ENCODE measurements around the gene DLGAP5. TPM values are rescaled to one million over a fixed set of nuclear protein-coding genes. Genes with fewer than 3 reads are reported as not detected.

Gene DLGAP5
- polyA plus RNA-seq, 1 donor from 2014 or later = 2.0 TPM

DNA sequence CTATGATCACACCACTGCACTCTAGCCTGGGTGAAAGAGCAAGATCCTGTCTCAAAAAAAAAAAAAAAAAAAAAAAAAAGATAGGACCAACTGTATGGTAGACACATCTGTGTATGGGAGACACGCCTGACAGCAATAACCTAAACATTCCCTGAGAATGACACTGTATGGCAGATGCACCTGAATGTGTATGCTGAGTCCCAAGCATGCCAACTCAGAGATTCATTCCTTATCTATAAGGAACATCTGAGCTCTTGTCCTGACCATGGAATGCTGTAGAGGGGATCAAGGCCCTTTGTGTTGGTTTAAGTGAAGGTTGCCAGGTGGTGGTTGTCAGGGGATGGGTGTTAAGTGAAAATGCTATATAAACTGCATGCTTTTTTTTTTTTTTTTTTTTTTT, 81.5 kb downstream of the DLGAP5 start:
- Histone ChIP-seq H4K20me1 (ENCODE audit: insufficient read depth) (no peaks in the 10 kb centered on the region), H3K36me3 (ENCODE audit: insufficient read depth, low read length) (no peaks in the 10 kb centered on the region), H3K27ac (ENCODE audit: low read length) (no peak overlapping the region), H3K4me3 (ENCODE audit: low read length) (no peak overlapping the region), H3K79me2 (replicated peaks; ENCODE audit: insufficient read depth, low read length) (no peaks in the 10 kb centered on the region), H2AFZ (ENCODE audit: low read depth, low read length) (no peak overlapping the region), H3K9me3 (ENCODE audit: low read length) (no peaks in the 10 kb centered on the region), H3F3A (ENCODE audit: insufficient read depth, low read length, poor library complexity, severe bottlenecking) (no peaks in the 10 kb centered on the region), H3K9ac (ENCODE audit: low read length) (no peak overlapping the region), H3K9me2 (ENCODE audit: insufficient read depth, low read length) (no peaks in the 10 kb centered on the region), H3K27me3 (ENCODE audit: insufficient read depth, low read depth, low read length) (no peaks in the 10 kb centered on the region), H3K4me2 (ENCODE audit: low read length) (no peak overlapping the region)
- TF ChIP-seq POLR2AphosphoS5 (IDR thresholded peaks at IDR 0.05) (no peak), EP300 (conservative IDR thresholded peaks at IDR 0.05; ENCODE audit: poor library complexity, severe bottlenecking) (no peak), SMC3 (conservative IDR thresholded peaks at IDR 0.05; ENCODE audit: poor library complexity) (no peak), TAF1 (IDR thresholded peaks at IDR 0.05; ENCODE audit: low read depth) (no peak), MXI1 (conservative IDR thresholded peaks at IDR 0.05; ENCODE audit: poor library complexity, severe bottlenecking) (no peak), RAD21 (conservative IDR thresholded peaks at IDR 0.05) (no peak), EZH2 (IDR thresholded peaks at IDR 0.05; ENCODE audit: borderline replicate concordance, insufficient read depth, low read length, poor library complexity, severe bottlenecking) (no peak)
- TF ChIP-seq, protein P1, sequence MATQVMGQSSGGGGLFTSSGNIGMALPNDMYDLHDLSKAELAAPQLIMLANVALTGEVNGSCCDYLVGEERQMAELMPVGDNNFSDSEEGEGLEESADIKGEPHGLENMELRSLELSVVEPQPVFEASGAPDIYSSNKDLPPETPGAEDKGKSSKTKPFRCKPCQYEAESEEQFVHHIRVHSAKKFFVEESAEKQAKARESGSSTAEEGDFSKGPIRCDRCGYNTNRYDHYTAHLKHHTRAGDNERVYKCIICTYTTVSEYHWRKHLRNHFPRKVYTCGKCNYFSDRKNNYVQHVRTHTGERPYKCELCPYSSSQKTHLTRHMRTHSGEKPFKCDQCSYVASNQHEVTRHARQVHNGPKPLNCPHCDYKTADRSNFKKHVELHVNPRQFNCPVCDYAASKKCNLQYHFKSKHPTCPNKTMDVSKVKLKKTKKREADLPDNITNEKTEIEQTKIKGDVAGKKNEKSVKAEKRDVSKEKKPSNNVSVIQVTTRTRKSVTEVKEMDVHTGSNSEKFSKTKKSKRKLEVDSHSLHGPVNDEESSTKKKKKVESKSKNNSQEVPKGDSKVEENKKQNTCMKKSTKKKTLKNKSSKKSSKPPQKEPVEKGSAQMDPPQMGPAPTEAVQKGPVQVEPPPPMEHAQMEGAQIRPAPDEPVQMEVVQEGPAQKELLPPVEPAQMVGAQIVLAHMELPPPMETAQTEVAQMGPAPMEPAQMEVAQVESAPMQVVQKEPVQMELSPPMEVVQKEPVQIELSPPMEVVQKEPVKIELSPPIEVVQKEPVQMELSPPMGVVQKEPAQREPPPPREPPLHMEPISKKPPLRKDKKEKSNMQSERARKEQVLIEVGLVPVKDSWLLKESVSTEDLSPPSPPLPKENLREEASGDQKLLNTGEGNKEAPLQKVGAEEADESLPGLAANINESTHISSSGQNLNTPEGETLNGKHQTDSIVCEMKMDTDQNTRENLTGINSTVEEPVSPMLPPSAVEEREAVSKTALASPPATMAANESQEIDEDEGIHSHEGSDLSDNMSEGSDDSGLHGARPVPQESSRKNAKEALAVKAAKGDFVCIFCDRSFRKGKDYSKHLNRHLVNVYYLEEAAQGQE (IDR thresholded peaks at IDR 0.05; ENCODE audit: borderline replicate concordance) = no peak
- TF ChIP-seq, protein P2, sequence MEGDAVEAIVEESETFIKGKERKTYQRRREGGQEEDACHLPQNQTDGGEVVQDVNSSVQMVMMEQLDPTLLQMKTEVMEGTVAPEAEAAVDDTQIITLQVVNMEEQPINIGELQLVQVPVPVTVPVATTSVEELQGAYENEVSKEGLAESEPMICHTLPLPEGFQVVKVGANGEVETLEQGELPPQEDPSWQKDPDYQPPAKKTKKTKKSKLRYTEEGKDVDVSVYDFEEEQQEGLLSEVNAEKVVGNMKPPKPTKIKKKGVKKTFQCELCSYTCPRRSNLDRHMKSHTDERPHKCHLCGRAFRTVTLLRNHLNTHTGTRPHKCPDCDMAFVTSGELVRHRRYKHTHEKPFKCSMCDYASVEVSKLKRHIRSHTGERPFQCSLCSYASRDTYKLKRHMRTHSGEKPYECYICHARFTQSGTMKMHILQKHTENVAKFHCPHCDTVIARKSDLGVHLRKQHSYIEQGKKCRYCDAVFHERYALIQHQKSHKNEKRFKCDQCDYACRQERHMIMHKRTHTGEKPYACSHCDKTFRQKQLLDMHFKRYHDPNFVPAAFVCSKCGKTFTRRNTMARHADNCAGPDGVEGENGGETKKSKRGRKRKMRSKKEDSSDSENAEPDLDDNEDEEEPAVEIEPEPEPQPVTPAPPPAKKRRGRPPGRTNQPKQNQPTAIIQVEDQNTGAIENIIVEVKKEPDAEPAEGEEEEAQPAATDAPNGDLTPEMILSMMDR (IDR thresholded peaks at IDR 0.05; ENCODE audit: poor library complexity, severe bottlenecking) = no peak

DNA sequence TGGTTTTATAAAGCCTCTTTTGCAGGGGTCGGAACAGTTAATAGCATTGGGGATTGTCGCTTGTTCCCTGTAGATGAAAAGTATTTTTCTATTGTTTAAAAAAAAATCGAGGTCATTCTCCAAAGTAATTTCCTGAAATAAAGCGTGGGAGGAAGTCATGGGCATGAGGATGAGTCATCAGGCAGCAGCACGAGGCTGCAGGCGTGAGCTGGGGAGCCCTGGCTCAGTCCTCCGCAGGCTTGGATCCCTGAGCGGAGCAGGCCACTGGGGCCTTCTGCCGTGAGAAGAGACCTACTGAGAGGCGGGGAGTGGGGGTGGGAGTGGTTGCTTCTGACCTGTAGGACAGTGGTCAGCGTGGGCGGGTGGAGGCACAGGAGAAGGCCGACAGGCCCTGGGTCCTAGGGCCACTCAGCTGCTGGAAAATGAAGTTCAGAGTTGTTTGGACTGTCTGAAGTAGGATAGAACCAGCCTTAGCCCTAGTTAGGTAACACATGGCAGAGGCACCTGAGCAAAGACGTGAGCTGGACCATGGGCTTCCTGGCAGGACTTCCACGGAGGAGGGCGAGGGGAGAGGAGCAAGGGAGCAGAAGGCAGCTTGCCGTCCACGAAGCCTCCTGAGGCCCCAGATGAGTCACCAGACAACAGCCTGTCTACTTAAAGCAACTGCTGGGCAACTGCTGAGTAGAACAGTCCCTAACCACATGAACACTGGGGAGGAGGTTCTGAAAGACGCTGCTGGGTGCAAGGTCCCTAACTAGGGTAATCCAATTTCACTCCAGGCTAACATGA, 83.4 kb downstream of the DLGAP5 start:
- Histone ChIP-seq H3K79me2 (replicated peaks; ENCODE audit: insufficient read depth, low read length) (no peaks in the 10 kb centered on the region), H3F3A (ENCODE audit: insufficient read depth, low read length, poor library complexity, severe bottlenecking) (no peaks in the 10 kb centered on the region), H3K9me3 (ENCODE audit: low read length) (peaks cover 5% of the 10 kb centered on the region), H3K9ac (ENCODE audit: low read length) (no peak overlapping the region), H3K9me2 (ENCODE audit: insufficient read depth, low read length) (no peaks in the 10 kb centered on the region), H2AFZ (ENCODE audit: low read depth, low read length) (no peak overlapping the region), H3K27me3 (ENCODE audit: insufficient read depth, low read depth, low read length) (no peaks in the 10 kb centered on the region), H4K20me1 (ENCODE audit: insufficient read depth) (no peaks in the 10 kb centered on the region), H3K4me2 (ENCODE audit: low read length) (no peak overlapping the region), H3K4me3 (ENCODE audit: low read length) (no peak overlapping the region), H3K36me3 (ENCODE audit: insufficient read depth, low read length) (no peaks in the 10 kb centered on the region), H3K27ac (ENCODE audit: low read length) (no peak overlapping the region)
- TF ChIP-seq RAD21 (conservative IDR thresholded peaks at IDR 0.05) (no peak), EP300 (conservative IDR thresholded peaks at IDR 0.05; ENCODE audit: poor library complexity, severe bottlenecking) (no peak), TAF1 (IDR thresholded peaks at IDR 0.05; ENCODE audit: low read depth) (no peak), EZH2 (IDR thresholded peaks at IDR 0.05; ENCODE audit: borderline replicate concordance, insufficient read depth, low read length, poor library complexity, severe bottlenecking) (no peak), SMC3 (conservative IDR thresholded peaks at IDR 0.05; ENCODE audit: poor library complexity) (no peak), POLR2AphosphoS5 (IDR thresholded peaks at IDR 0.05) (no peak), MXI1 (conservative IDR thresholded peaks at IDR 0.05; ENCODE audit: poor library complexity, severe bottlenecking) (no peak)
- TF ChIP-seq, protein P2 (IDR thresholded peaks at IDR 0.05; ENCODE audit: poor library complexity, severe bottlenecking) = no peak
- TF ChIP-seq, protein P1 (IDR thresholded peaks at IDR 0.05; ENCODE audit: borderline replicate concordance) = no peak
